Activated CD4-positive, alpha-beta T cell treated with anti-CD3 and anti-CD28 coated beads for 1 hour (primary cell): ENCODE results near the gene OPCML.

Experiments
- DNase-seq: peaks from one replicate; pipeline ENCODE4 v3.0.0-alpha.2; 2020

Gene OPCML

GRCh38 chr11:132865623-132866022 is 666.7 kb downstream of the OPCML start:
- no peak for DNase-seq

GRCh38 chr11:132864811-132865576 is 667.3 kb downstream of the OPCML start:
- DNase-seq: no peak

- no peak for DNase-seq
Measured at GRCh38 chr11:132862933-132863332, 669.4 kb downstream of the OPCML start.

GRCh38 chr11:132862137-132862536 is 670.2 kb downstream of the OPCML start:
- DNase-seq: no peak

GRCh38 chr11:132859306-132859705 is 673.0 kb downstream of the OPCML start:
- DNase-seq: no peak

- no peak for DNase-seq
Measured at GRCh38 chr11:132858223-132858622, 674.1 kb downstream of the OPCML start.

- no peak for DNase-seq
Measured at GRCh38 chr11:132856032-132856431, 676.3 kb downstream of the OPCML start.

- DNase-seq: no peak
Measured at GRCh38 chr11:132855516-132855915, 676.8 kb downstream of the OPCML start.

- no peak for DNase-seq
Measured at GRCh38 chr11:132853886-132854285, 678.4 kb downstream of the OPCML start.

- no peak for DNase-seq
Measured at GRCh38 chr11:132852361-132852760, 679.9 kb downstream of the OPCML start.

GRCh38 chr11:132851247-132851646 is 681.1 kb downstream of the OPCML start:
- no peak for DNase-seq

GRCh38 chr11:132850266-132850665 is 682.0 kb downstream of the OPCML start:
- no peak for DNase-seq

- no peak for DNase-seq
Measured at GRCh38 chr11:132848336-132848735, 684.0 kb downstream of the OPCML start.

- no peak for DNase-seq
Measured at GRCh38 chr11:132846075-132846474, 686.2 kb downstream of the OPCML start.

GRCh38 chr11:132844956-132845696 is 687.2 kb downstream of the OPCML start:
- DNase-seq: no peak

- no peak for DNase-seq
Measured at GRCh38 chr11:132840660-132841059, 691.6 kb downstream of the OPCML start.

GRCh38 chr11:132840191-132840590 is 692.1 kb downstream of the OPCML start:
- DNase-seq: no peak

GRCh38 chr11:132839236-132839945 is 692.9 kb downstream of the OPCML start:
- no peak for DNase-seq

- no peak for DNase-seq
Measured at GRCh38 chr11:132838627-132839026, 693.7 kb downstream of the OPCML start.

- DNase-seq: no peak
Measured at GRCh38 chr11:132831272-132831671, 701.0 kb downstream of the OPCML start.

- DNase-seq: no peak
Measured at GRCh38 chr11:132824642-132825041, 707.7 kb downstream of the OPCML start.

- no peak for DNase-seq
Measured at GRCh38 chr11:132822276-132822675, 710.0 kb downstream of the OPCML start.

- no peak for DNase-seq
Measured at GRCh38 chr11:132821499-132821898, 710.8 kb downstream of the OPCML start.

GRCh38 chr11:132821014-132821413 is 711.3 kb downstream of the OPCML start:
- no peak for DNase-seq
